Measurements from ENCODE around the gene AJAP1. TPM values are rescaled to one million over a fixed set of nuclear protein-coding genes. Genes with fewer than 3 reads are reported as not detected.

AJAP1 gene
- total RNA-seq, 3 donors from 2014 or later = 0.09 to 1.1 (median 0.17) TPM

DNA sequence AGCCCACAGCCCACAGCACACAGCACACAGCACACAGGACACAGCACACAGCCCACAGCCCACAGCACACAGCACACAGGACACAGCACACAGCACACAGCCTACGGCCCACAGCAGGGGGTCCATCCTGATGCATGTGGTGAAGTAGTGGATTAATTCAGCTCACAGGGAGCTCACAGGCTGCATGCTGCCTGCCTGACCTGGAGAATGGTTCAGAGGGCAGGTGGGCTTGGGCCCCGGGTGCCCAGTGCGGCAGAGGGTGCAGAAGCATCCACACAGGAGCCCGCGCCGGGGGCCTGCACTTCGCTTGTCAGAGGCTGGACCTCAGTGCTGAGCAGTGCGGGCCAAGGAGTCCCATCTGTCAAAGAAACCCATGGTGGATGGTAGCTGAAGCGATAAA is 21.1 kb upstream of the AJAP1 start:
- TF ChIP-seq, protein P1, sequence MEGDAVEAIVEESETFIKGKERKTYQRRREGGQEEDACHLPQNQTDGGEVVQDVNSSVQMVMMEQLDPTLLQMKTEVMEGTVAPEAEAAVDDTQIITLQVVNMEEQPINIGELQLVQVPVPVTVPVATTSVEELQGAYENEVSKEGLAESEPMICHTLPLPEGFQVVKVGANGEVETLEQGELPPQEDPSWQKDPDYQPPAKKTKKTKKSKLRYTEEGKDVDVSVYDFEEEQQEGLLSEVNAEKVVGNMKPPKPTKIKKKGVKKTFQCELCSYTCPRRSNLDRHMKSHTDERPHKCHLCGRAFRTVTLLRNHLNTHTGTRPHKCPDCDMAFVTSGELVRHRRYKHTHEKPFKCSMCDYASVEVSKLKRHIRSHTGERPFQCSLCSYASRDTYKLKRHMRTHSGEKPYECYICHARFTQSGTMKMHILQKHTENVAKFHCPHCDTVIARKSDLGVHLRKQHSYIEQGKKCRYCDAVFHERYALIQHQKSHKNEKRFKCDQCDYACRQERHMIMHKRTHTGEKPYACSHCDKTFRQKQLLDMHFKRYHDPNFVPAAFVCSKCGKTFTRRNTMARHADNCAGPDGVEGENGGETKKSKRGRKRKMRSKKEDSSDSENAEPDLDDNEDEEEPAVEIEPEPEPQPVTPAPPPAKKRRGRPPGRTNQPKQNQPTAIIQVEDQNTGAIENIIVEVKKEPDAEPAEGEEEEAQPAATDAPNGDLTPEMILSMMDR (IDR thresholded peaks at IDR 0.05) = no peak
- Histone ChIP-seq H3K4me1 (ENCODE audit: low read depth) (no peaks in the 10 kb centered on the region), H3K36me3 (ENCODE audit: low read depth) (no peaks in the 10 kb centered on the region), H3K4me3 (no peak overlapping the region), H3K9me3 (no peaks in the 10 kb centered on the region)
- ATAC-seq = no peak
- DNase-seq = no peak
- intact Hi-C loops (cut with DNase I, micrococcal nuclease) = no loop called here

GRCh38 chr1:4634156-4634792 is 20.1 kb upstream of the AJAP1 start:
- no peaks in the 10 kb centered on the region for H3K36me3 ChIP-seq (ENCODE audit: low read depth)
- TF ChIP-seq, protein P1 (IDR thresholded peaks at IDR 0.05) = no peak
- ATAC-seq (no peak), DNase-seq (no peak)
- H3K9me3 ChIP-seq = no peaks in the 10 kb centered on the region
- no peak overlapping the region for H3K4me3 ChIP-seq
- intact Hi-C loops (cut with DNase I, micrococcal nuclease) = no loop called here
- no peaks in the 10 kb centered on the region for H3K4me1 ChIP-seq (ENCODE audit: low read depth)

- TF ChIP-seq, protein P1 (IDR thresholded peaks at IDR 0.05) = no peak
- H3K9me3 ChIP-seq = no peaks in the 10 kb centered on the region
- no peaks in the 10 kb centered on the region for H3K36me3 ChIP-seq (ENCODE audit: low read depth)
- no peaks in the 10 kb centered on the region for H3K4me1 ChIP-seq (ENCODE audit: low read depth)
- DNase-seq = no peak
- H3K4me3 ChIP-seq = no peak overlapping the region
- no peak for ATAC-seq
- intact Hi-C loops (cut with DNase I, micrococcal nuclease) = no loop called here
These were observed 19.5 kb upstream of the AJAP1 start for GRCh38 chr1:4634793-4635406.

DNA sequence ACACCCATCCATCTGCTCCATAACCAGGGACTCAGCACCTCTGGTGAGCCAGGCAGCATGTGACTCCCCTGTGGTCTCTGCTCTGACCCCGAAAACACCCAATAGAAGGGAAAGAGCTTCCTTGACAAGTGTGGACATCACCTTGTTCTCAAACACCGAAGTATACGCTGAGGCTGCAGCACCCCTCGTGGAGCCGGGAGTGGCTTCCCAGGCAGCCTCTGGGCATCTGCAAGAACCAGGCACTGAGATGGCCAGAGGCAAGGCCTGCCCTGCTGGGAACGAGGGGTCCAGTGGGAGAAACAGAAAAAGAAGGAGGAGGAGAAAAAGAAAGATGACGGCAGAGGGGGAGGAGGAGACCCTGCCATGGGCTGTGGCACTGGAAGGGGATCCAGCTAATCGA is 18.2 kb upstream of the AJAP1 start:
- H3K9me3 ChIP-seq = no peaks in the 10 kb centered on the region
- intact Hi-C loops (cut with DNase I, micrococcal nuclease) = no loop called here
- ATAC-seq = no peak

GRCh38 chr1:4636644-4637380 is 17.6 kb upstream of the AJAP1 start:
- H3K4me3 ChIP-seq = no peak overlapping the region
- TF ChIP-seq, protein P1 (IDR thresholded peaks at IDR 0.05) = no peak
- H3K9me3 ChIP-seq = no peaks in the 10 kb centered on the region
- DNase-seq (no peak), ATAC-seq (no peak)
- no peaks in the 10 kb centered on the region for H3K36me3 ChIP-seq (ENCODE audit: low read depth)
- intact Hi-C loops (cut with DNase I, micrococcal nuclease) = no loop called here
- H3K4me1 ChIP-seq (ENCODE audit: low read depth) = no peaks in the 10 kb centered on the region

More for the DNA sequence above, 18.2 kb upstream of the AJAP1 start:
- H3K36me3 ChIP-seq (ENCODE audit: low read depth) = no peaks in the 10 kb centered on the region
- TF ChIP-seq, protein P1 (IDR thresholded peaks at IDR 0.05) = no peak
- no peaks in the 10 kb centered on the region for H3K4me1 ChIP-seq (ENCODE audit: low read depth)
- DNase-seq = no peak
- no peak overlapping the region for H3K4me3 ChIP-seq
